NCI-H1048 (cell line): ENCODE data around the gene SPRYD3.
"Not testable (repeated sequence)": the region's sequence is repeated elsewhere in the genome, so short reads cannot be mapped to it uniquely, and the experiment has no call there.

Experiments
- DNase-seq: peaks from one replicate; lab custom pipeline; 2025; lab: John Stamatoyannopoulos, UW

The SPRYD3 gene

GRCh38 chr12:53050426-53051057 lies 28.6 kb downstream of the SPRYD3 start:
- no peak for DNase-seq

DNA sequence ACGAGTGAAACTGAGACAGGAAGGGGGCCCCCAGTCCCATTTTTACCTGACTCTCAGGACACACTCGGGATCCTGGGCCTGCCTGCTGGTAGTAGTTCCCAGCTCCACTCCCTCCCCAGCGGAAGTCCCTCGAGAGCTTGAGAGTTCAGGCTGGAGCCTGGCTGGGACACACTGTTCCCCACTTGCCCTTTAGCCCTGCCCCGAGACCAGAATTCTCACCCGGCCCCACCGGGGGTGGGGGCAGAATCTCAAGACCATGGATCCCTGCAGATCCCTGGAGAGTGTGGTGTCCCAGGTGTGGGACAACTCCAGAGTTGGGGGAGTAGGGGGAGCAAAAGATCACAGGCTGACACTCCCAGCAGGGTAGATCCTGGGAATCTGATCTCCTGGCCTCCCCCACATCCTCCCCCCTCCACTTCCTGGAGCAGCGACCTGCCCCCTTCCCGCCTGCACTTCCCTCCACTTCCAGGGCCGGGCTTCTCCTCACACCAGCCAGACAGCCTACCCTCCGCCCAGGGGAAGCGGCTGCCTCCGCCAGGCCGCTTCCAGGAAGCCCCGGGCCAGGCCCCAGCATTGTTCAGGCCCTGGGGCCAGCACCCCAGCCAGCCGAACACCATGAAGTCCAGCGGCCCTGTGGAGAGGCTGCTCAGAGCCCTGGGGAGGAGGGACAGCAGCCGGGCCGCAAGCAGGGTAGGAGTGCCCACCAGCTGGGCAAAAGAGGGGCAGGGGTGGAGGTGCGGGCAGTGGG lies 29.4 kb downstream of the SPRYD3 start, which contains the start of gene TNS2:
TSS of gene TNS2 (plus strand) at position 495 of the 748 bp plus-strand sequence. CDS start at position 616, 121 bp downstream.
- no peak for DNase-seq

GRCh38 chr12:53048780-53049401 lies 30.3 kb downstream of the SPRYD3 start:
- DNase-seq = peak; percentile 30

DNA sequence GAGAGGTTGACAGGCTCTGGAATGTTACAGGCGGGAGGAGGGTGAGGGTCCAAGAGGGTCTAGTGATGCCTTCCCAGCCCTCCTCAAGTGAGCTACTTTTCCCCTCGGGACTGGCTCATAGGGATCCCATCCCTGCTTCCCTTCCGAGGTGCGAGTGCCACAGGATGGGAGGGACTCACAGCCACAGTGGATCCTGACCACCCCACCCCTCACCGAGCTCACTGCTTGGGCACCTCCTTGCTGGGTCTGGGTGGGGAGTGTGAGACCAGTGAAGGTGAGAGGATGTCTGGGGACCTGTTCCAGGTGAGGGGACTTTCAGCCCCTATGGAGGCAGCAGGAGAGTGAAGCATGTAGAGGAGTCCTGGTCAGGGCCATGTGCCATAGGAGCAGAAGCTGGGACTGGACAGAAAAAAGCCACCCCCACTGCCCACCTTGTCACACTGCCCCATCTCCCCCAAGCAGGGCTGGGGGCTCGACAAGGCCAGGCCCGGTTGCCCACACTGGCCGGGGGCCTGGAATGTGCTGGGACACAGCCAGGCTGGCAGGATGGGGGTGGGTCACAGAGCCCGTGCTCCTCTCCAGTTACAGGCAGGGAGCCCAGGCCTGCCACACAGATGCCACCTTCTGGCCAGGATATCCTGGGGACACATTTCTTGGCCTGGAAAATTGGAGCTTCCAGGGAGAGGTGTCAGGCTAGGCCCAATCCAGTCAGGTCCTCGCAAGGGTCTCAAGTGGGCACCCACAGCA lies 31.0 kb downstream of the SPRYD3 start:
- DNase-seq = no peak

DNA sequence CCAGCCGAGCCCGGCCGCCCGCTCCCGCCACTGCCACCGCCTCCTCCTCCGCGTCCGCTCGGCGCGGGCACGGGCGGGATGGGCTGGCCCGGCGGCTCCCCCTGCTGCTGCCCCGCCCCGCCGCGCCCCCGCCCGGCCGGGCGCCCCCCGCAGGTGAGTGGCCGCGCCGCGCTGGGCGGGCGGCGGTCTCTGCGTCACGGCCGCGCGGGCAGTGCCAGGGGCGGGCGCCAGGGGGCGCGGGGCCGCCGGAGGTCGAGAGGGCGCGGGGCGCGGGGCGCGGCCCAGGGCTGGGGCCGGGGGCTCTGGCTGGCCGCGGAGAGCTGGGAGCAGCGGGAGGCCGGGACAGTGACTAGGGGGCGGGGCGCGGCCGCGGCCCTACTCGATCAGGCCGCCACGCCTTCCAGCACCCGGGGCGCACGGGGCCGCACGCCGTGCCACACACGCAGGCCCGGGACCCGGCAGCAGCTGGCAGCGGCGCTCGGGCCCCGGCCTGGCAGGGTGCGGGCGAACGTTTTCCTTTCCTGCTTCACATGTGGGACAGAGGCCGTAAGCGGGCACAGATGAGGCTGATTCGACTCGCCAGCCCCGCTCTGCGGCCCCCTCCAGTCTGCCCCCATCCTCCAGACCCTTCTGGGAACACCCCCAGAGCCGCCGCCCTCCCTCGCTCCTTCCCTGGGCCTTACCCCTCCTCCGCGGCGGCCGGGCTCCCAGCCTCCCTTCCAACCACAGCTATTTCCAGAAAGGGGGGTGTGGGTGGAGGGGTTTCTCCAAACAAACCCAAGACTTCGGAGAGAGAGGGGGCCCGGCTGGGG lies 31.8 kb downstream of the SPRYD3 start:
- no peak for DNase-seq

- no peak for DNase-seq
Measured at GRCh38 chr12:53046655-53047220, 32.5 kb downstream of the SPRYD3 start.

GRCh38 chr12:53045696-53046045 lies 33.5 kb downstream of the SPRYD3 start:
- DNase-seq = no peak

DNA sequence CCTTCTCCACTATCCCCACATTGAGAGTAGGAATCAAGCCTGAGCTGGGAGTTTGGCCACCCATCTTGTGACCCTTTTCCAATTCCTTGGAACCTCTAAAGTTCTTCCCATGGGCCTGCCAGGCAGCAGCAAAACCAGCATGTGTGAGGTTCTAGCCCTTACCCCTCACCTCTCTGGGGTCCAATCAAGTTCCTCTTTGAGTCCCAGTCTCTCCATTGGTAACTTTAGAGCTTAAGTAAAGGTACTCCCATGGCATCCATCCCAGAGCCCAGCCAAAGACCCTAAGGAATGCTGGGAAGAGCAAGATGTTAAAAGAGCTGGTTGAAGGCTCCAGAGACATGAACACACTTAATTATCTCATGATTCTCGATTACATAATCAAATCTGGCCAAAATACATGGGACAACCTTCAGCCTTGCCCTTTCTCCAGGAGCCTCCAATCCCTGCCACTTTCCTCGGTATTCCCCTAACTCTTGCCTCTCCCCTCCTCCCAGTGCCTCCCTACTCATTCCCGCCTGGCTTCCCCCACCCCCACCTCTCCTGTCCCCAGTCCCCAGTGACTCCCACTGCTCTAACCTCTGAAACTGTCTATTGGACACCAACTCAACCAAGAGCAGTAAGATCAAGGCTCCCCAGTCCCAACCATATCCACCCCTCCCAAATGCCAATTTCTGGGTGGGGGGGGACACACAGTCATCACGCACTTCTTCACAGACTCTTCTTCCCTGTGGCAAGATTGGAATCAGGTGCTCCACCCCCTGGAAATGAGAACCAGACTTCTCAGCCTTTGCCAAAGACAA lies 34.1 kb downstream of the SPRYD3 start:
- no peak for DNase-seq

GRCh38 chr12:53044052-53044581 lies 35.1 kb downstream of the SPRYD3 start:
- DNase-seq = no peak

DNA sequence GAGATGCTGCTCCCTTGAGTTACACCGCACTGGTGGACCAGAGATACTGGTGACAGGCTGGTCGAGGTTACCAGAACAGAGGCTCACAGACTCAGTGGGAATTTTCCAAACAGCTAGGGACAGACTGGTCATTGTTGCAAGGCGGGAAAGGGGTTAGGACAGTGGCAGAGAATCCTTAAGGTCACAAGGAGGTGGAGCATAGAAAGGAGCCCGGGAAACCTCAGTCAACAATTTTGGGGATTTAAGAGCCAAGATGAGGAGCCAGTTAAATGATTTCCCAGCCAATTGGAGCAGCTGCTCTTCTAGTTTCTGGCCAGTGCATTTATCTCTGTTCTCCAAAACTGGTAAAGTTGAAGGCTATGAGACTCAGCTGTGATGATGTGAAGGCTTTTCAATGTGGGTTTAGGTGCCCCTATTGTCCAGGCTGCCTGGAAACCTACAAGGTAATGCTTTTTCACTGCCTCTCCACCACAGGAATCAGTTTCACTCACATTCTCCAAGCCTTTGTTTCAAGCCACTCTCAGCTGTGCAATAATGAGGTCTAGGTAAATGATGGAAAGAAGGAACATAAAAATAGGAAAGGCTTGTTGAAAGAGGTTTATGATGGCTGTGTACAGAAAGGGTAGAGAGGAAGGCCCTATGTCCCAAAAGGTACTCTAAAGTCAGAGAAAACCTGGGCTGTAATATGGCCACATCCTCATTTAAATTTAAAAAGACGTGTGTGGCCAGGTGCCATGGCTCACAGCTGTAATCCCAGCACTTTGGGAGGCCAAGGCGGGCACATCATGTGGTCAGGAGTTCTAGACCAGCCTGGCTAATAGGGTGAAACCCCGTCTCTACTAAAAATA lies 36.4 kb downstream of the SPRYD3 start:
- DNase-seq = no peak

GRCh38 chr12:53039851-53040250 lies 39.3 kb downstream of the SPRYD3 start:
- no peak for DNase-seq

GRCh38 chr12:53036802-53037201 lies 42.4 kb downstream of the SPRYD3 start:
- no peak for DNase-seq

- DNase-seq = no peak
Measured at GRCh38 chr12:53034459-53034858, 44.7 kb downstream of the SPRYD3 start.

DNA sequence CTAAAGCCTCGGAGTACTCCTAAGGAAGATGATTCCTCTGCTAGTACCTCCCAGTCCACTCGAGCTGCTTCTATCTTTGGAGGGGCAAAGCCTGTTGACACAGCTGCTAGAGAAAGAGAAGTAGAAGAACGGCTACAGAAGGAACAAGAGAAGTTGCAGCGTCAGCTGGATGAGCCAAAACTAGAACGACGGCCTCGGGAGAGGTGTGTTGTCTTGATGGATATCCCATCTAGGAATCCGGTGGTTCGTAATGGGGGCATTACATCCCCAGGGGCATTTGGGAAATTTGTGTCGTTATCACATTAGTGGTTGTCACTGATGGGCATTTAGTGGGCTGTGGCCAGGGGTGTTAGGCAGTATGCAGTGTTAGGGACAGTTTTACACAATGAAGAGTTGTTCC lies 45.4 kb downstream of the SPRYD3 start:
- DNase-seq = not testable (repeated sequence)

GRCh38 chr12:53031616-53032015 lies 47.6 kb downstream of the SPRYD3 start:
- DNase-seq = no peak

- not testable (repeated sequence) for DNase-seq
Measured at GRCh38 chr12:53027014-53027413, 52.2 kb downstream of the SPRYD3 start.

GRCh38 chr12:53025250-53025649 lies 53.9 kb downstream of the SPRYD3 start:
- no peak for DNase-seq

GRCh38 chr12:53014709-53015108 lies 64.5 kb downstream of the SPRYD3 start:
- DNase-seq = no peak
